ENCODE data around the gene CLMP.

Gene CLMP

GRCh38 chr11:123173040-123173855 lies 21.8 kb downstream of the CLMP start:
- no peak overlapping the region for H3K27ac ChIP-seq (ENCODE audit: low read depth, low read length)
- no peaks in the 10 kb centered on the region for H3K36me3 ChIP-seq (ENCODE audit: control insufficient read depth, low read length)
- TF ChIP-seq EZH2phosphoT487 (IDR thresholded peaks at IDR 0.05; ENCODE audit: borderline replicate concordance, low read length) (no peak), CTCF (IDR thresholded peaks at IDR 0.05; ENCODE audit: low read depth, low read length, poor library complexity, severe bottlenecking) (no peak)
- peaks cover 9% of the 10 kb centered on the region for H3K27me3 ChIP-seq (ENCODE audit: control insufficient read depth, low read length)
- H3K4me1 ChIP-seq (ENCODE audit: control insufficient read depth, low read length) = no peaks in the 10 kb centered on the region
- no peak overlapping the region for H3K4me3 ChIP-seq (ENCODE audit: low read length)
- H3K4me2 ChIP-seq (ENCODE audit: low read length) = no peak overlapping the region
- no peaks in the 10 kb centered on the region for H3K9me2 ChIP-seq (replicated peaks; ENCODE audit: control insufficient read depth, low read length)
- no peaks in the 10 kb centered on the region for H3F3A ChIP-seq (ENCODE audit: control insufficient read depth, insufficient read depth)
- no peaks in the 10 kb centered on the region for H4K20me1 ChIP-seq (ENCODE audit: control insufficient read depth, insufficient read depth, low read depth, low read length)
- H3K9me3 ChIP-seq (ENCODE audit: control insufficient read depth, insufficient read depth, low read length) = no peaks in the 10 kb centered on the region
- no peaks in the 10 kb centered on the region for H3K79me2 ChIP-seq (ENCODE audit: control insufficient read depth, low read length)

GRCh38 chr11:123170929-123171328 lies 24.1 kb downstream of the CLMP start:
- H3K4me2 ChIP-seq (ENCODE audit: low read length) = no peak overlapping the region
- no peaks in the 10 kb centered on the region for H3K9me3 ChIP-seq (ENCODE audit: control insufficient read depth, insufficient read depth, low read length)
- H3K79me2 ChIP-seq (ENCODE audit: control insufficient read depth, low read length) = no peaks in the 10 kb centered on the region
- H3K27me3 ChIP-seq (ENCODE audit: control insufficient read depth, low read length) = 0 out of 2 replicates have a peak, but pooled peaks cover 2% of the 10 kb centered on the region
- TF ChIP-seq CTCF (IDR thresholded peaks at IDR 0.05; ENCODE audit: low read depth, low read length, poor library complexity, severe bottlenecking) = no peak
- H3K4me1 ChIP-seq (ENCODE audit: control insufficient read depth, low read length) = no peaks in the 10 kb centered on the region
- H3K9me2 ChIP-seq (replicated peaks; ENCODE audit: control insufficient read depth, low read length) = no peaks in the 10 kb centered on the region
- no peaks in the 10 kb centered on the region for H3K36me3 ChIP-seq (ENCODE audit: control insufficient read depth, low read length)
- H3K4me3 ChIP-seq (ENCODE audit: low read length) = no peak overlapping the region
- no peaks in the 10 kb centered on the region for H4K20me1 ChIP-seq (ENCODE audit: control insufficient read depth, insufficient read depth, low read depth, low read length)
- no peaks in the 10 kb centered on the region for H3F3A ChIP-seq (ENCODE audit: control insufficient read depth, insufficient read depth)
- H3K27ac ChIP-seq (ENCODE audit: low read depth, low read length) = no peak overlapping the region

GRCh38 chr11:123169821-123170220 lies 25.2 kb downstream of the CLMP start:
- 0 out of 2 replicates have a peak, but pooled peaks cover 2% of the 10 kb centered on the region for H3K27me3 ChIP-seq (ENCODE audit: control insufficient read depth, low read length)
- H3F3A ChIP-seq (ENCODE audit: control insufficient read depth, insufficient read depth) = no peaks in the 10 kb centered on the region
- H3K4me2 ChIP-seq (ENCODE audit: low read length) = no peak overlapping the region
- H3K79me2 ChIP-seq (ENCODE audit: control insufficient read depth, low read length) = no peaks in the 10 kb centered on the region
- H3K27ac ChIP-seq (ENCODE audit: low read depth, low read length) = no peak overlapping the region
- no peak overlapping the region for H3K4me3 ChIP-seq (ENCODE audit: low read length)
- TF ChIP-seq CTCF (IDR thresholded peaks at IDR 0.05; ENCODE audit: low read depth, low read length, poor library complexity, severe bottlenecking) (no peak), EZH2phosphoT487 (IDR thresholded peaks at IDR 0.05; ENCODE audit: borderline replicate concordance, low read length) (no peak)
- H3K4me1 ChIP-seq (ENCODE audit: control insufficient read depth, low read length) = no peaks in the 10 kb centered on the region
- no peaks in the 10 kb centered on the region for H4K20me1 ChIP-seq (ENCODE audit: control insufficient read depth, insufficient read depth, low read depth, low read length)
- no peaks in the 10 kb centered on the region for H3K9me2 ChIP-seq (replicated peaks; ENCODE audit: control insufficient read depth, low read length)
- no peaks in the 10 kb centered on the region for H3K36me3 ChIP-seq (ENCODE audit: control insufficient read depth, low read length)
- H3K9me3 ChIP-seq (ENCODE audit: control insufficient read depth, insufficient read depth, low read length) = no peaks in the 10 kb centered on the region
